Measurements from ENCODE around the gene SLC30A4. TPM values are rescaled to one million over a fixed set of nuclear protein-coding genes. Genes with fewer than 3 reads are reported as not detected.

Gene SLC30A4
- total and polyA plus RNA-seq, 2 of the 8 experiments (the other 6 are each of a cell fraction or from before 2014, with no cell fraction given): under 0.01 to 0.07 TPM

- Histone ChIP-seq H3K14ac (ENCODE audit: insufficient read length) (no peak overlapping the region), H3K4me3 (ENCODE audit: extremely low read depth in 1 of 4, insufficient read depth in 2 of 4, low read depth in 3 of 4, low read length in 4 of 4) (no peak overlapping the region; a peak in 1 of 8 replicates), H3K56ac (replicated peaks; ENCODE audit: insufficient read length, low read depth, low read length) (no peak overlapping the region), H3K79me1 (ENCODE audit: low read depth, low read length) (no peaks in the 10 kb centered on the region), H2BK120ac (replicated peaks; ENCODE audit: low read depth, low read length) (no peak overlapping the region), H4K20me1 (replicated peaks in 1 of 2; ENCODE audit: control insufficient read depth in 1 of 2, insufficient read depth in 2 of 2, low read length in 2 of 2) (peaks cover 0 to 6% of the 10 kb centered on the region in 2 experiments), H2BK12ac (ENCODE audit: low read depth, low read length) (no peak overlapping the region), H4K8ac (ENCODE audit: extremely low read depth, insufficient read depth, low read length) (no peak overlapping the region), H2BK15ac (ENCODE audit: low read length) (no peak overlapping the region), H3K4me2 (ENCODE audit: insufficient read depth in 1 of 2, low read depth in 2 of 2, low read length in 2 of 2) (peak overlapping the region in 1 of 2 experiments; percentile 29; a peak in 1 of 4 replicates), H3K9me3 (ENCODE audit: insufficient read depth in 2 of 2, low read depth in 1 of 2, low read length in 1 of 2) (no peaks in the 10 kb centered on the region; a peak in 1 of 4 replicates), H3K27me3 (replicated peaks in 1 of 4; ENCODE audit: control insufficient read depth in 3 of 4, extremely low read depth in 1 of 4, insufficient read depth in 3 of 4, low read length in 3 of 4) (peaks cover 7 to 16% (median 10%) of the 10 kb centered on the region in 4 experiments), H3K4me1 (replicated peaks in 1 of 4; ENCODE audit: control insufficient read depth in 3 of 4, insufficient read depth in 4 of 4, low read length in 3 of 4) (no peaks in the 10 kb centered on the region), H4K91ac (replicated peaks; ENCODE audit: insufficient read length, low read length) (no peak overlapping the region), H3K36me3 (ENCODE audit: control insufficient read depth in 2 of 4, insufficient read depth in 4 of 4, low read length in 3 of 4) (no peaks in the 10 kb centered on the region), H3K4ac (replicated peaks; ENCODE audit: insufficient read length, low read depth, low read length) (no peak overlapping the region), H3K79me2 (ENCODE audit: control insufficient read depth in 1 of 2, insufficient read depth in 2 of 2, low read length in 2 of 2) (no peaks in the 10 kb centered on the region), H2BK5ac (ENCODE audit: low read depth, low read length) (no peak overlapping the region), H3K23ac (ENCODE audit: insufficient read length) (no peak overlapping the region), H3K27ac (ENCODE audit: low read depth, low read length) (no peak overlapping the region), H2AK5ac (ENCODE audit: low read depth, low read length) (no peak overlapping the region), H2AFZ (ENCODE audit: low read length) (no peak overlapping the region), H3K18ac (ENCODE audit: extremely low read depth, low read length) (no peak overlapping the region), H2BK20ac (ENCODE audit: low read length) (no peak overlapping the region), H4K5ac (ENCODE audit: insufficient read length, low read depth, low read length) (no peak overlapping the region), H3K9ac (replicated peaks in 1 of 4; ENCODE audit: extremely low read depth in 1 of 4, low read depth in 3 of 4, low read length in 3 of 4) (no peak overlapping the region), H3K23me2 (ENCODE audit: low read depth, low read length) (peaks cover 21% of the 10 kb centered on the region; the same call in 1 of the 2 replicates)
- peak in 1 of 2 experiments; percentile 91 for DNase-seq (ENCODE audit: low read depth in 1 of 2, low spot score in 2 of 2)
- 8% methylated on average over 12 of the region's 12 CpGs; no CpG with 5 or more reads in 1 of the 2 experiments for WGBS, 2 experiments (ENCODE audit: extremely low coverage in 1 of 2, insufficient coverage in 1 of 2, insufficient read length in 1 of 2, insufficient replicate concordance in 2 of 2, low coverage in 1 of 2, low lambda C conversion rate in 2 of 2, missing lambda C conversion rate in 1 of 2)
- FAIRE-seq: peak; percentile 45
- ChIA-PET CTCF (ENCODE audit: partially characterized antibody) (interaction anchor here (0.6 to 6.6 kb wide), 25 partner anchors 10 to 328 kb away, joined by 3 to 76 read pairs (median 4); partner anchors contain the start of gene BLOC1S6), POLR2A (ENCODE audit: partially characterized antibody) (interaction anchor here (1.2 kb wide), 1 partner anchor 10 kb away, joined by 3 read pairs; no protein-coding TSS in a partner anchor)
- TF ChIP-seq SP4 (IDR thresholded peaks at IDR 0.05; ENCODE audit: low read length) (no peak), POLR2A (IDR thresholded peaks at IDR 0.05; ENCODE audit: control extremely low read depth in 1 of 2, low read depth in 2 of 2, low read length in 2 of 2) (no peak), RAD21 (IDR thresholded peaks at IDR 0.05 in 1 of 2, conservative IDR thresholded peaks at IDR 0.05 in 1 of 2; ENCODE audit: low read depth in 2 of 2, low read length in 2 of 2) (peak; percentile 69 to 73), SIN3A (conservative IDR thresholded peaks at IDR 0.05 in 1 of 2, IDR thresholded peaks at IDR 0.05 in 1 of 2; ENCODE audit: low read depth in 1 of 2, low read length in 2 of 2) (no peak), SIRT6 (IDR thresholded peaks at IDR 0.05; ENCODE audit: low read length) (no peak), HDAC2 (IDR thresholded peaks at IDR 0.05; ENCODE audit: borderline replicate concordance in 1 of 2, low read depth in 2 of 2, low read length in 2 of 2) (peak in 1 of 2 experiments; percentile 20; a peak in 1 of 4 replicates)
- TF ChIP-seq, protein P1, sequence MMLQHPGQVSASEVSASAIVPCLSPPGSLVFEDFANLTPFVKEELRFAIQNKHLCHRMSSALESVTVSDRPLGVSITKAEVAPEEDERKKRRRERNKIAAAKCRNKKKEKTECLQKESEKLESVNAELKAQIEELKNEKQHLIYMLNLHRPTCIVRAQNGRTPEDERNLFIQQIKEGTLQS (IDR thresholded peaks at IDR 0.05; ENCODE audit: insufficient read depth, low read depth, low read length): no peak
- TF ChIP-seq, protein P2, sequence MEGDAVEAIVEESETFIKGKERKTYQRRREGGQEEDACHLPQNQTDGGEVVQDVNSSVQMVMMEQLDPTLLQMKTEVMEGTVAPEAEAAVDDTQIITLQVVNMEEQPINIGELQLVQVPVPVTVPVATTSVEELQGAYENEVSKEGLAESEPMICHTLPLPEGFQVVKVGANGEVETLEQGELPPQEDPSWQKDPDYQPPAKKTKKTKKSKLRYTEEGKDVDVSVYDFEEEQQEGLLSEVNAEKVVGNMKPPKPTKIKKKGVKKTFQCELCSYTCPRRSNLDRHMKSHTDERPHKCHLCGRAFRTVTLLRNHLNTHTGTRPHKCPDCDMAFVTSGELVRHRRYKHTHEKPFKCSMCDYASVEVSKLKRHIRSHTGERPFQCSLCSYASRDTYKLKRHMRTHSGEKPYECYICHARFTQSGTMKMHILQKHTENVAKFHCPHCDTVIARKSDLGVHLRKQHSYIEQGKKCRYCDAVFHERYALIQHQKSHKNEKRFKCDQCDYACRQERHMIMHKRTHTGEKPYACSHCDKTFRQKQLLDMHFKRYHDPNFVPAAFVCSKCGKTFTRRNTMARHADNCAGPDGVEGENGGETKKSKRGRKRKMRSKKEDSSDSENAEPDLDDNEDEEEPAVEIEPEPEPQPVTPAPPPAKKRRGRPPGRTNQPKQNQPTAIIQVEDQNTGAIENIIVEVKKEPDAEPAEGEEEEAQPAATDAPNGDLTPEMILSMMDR (IDR thresholded peaks at IDR 0.05; ENCODE audit: control extremely low read depth in 1 of 3, insufficient read depth in 1 of 3, low read depth in 1 of 3, low read length in 3 of 3): peak; percentile 78 to 82 (median 78)
Measured at GRCh38 chr15:45458746-45459403, 63.7 kb downstream of the SLC30A4 start.

All from H1 (cell line).